ENCODE measurements around the gene HNF1A. TPM values are rescaled to one million over a fixed set of nuclear protein-coding genes. Genes with fewer than 3 reads are reported as not detected.
"Not testable (repeated sequence)": the region's sequence is repeated elsewhere in the genome, so short reads cannot be mapped to it uniquely, and the experiment has no call there.

The HNF1A gene
- total RNA-seq, 2 donors from 2014 or later = not detected

GRCh38 chr12:121036810-121037326 is 58.5 kb downstream of the HNF1A start:
- Mint-ChIP-seq H3K9me3 (no peaks in the 10 kb centered on the region), H3K27ac (peak overlapping the region; percentile 69 to 91), H3K4me1 (ENCODE audit: low read depth in 2 of 2) (peaks cover 54 to 59% of the 10 kb centered on the region in 2 donors), H3K4me3 (peak overlapping the region; percentile 76), H3K27me3 (no peaks in the 10 kb centered on the region), H3K36me3 (no peaks in the 10 kb centered on the region)
- ATAC-seq (peak; percentile 74 to 86), DNase-seq (ENCODE audit: low spot score) (peak; percentile 71)

GRCh38 chr12:121038861-121039668 is 60.7 kb downstream of the HNF1A start, which contains the start of gene OASL:
OASL (minus strand) TSS chr12:121039246; CDS start chr12:121038971, 275 bp downstream.
- Mint-ChIP-seq H3K4me3 (peak within 1 kb of the TSS; percentile 85), H3K27ac (peak within 1 kb of the TSS; percentile 81 to 86), H3K27me3 (peaks cover 0 to 13% of the 10 kb centered on the region in 2 donors), H3K4me1 (ENCODE audit: low read depth in 2 of 2) (peaks cover 42 to 43% of the 10 kb centered on the region in 2 donors), H3K36me3 (no peaks in the 10 kb centered on the region), H3K9me3 (no peaks in the 10 kb centered on the region)
- ATAC-seq (peak; percentile 55 to 71), DNase-seq (ENCODE audit: low spot score) (no peak)

- H3K4me1 Mint-ChIP-seq (ENCODE audit: low read depth in 2 of 2) = peaks cover 19 to 26% of the 10 kb centered on the region in 2 donors
- ATAC-seq = no peak
- no peak for DNase-seq (ENCODE audit: low spot score)
- H3K9me3 Mint-ChIP-seq = no peaks in the 10 kb centered on the region
- H3K36me3 Mint-ChIP-seq = no peaks in the 10 kb centered on the region
- H3K4me3 Mint-ChIP-seq = no peak overlapping the region
- H3K27ac Mint-ChIP-seq = peak overlapping the region in 1 of 2 donors; percentile 2
- H3K27me3 Mint-ChIP-seq = peaks cover 0 to 22% of the 10 kb centered on the region in 2 donors
Measured at GRCh38 chr12:121043067-121043466, 64.7 kb downstream of the HNF1A start.

GRCh38 chr12:121047400-121047799 is 69.1 kb downstream of the HNF1A start:
- not testable (repeated sequence) for H3K4me3 Mint-ChIP-seq; H3K27ac Mint-ChIP-seq; ATAC-seq; H3K36me3 Mint-ChIP-seq; H3K9me3 Mint-ChIP-seq; DNase-seq (ENCODE audit: low spot score)
- Mint-ChIP-seq H3K27me3 (peaks cover 0 to 24% of the 10 kb centered on the region in 2 donors), H3K4me1 (ENCODE audit: low read depth in 2 of 2) (peaks cover 4 to 12% of the 10 kb centered on the region in 2 donors)

- Mint-ChIP-seq H3K27me3 (peaks cover 0 to 18% of the 10 kb centered on the region in 2 donors), H3K4me1 (ENCODE audit: low read depth in 2 of 2) (peaks cover 4 to 12% of the 10 kb centered on the region in 2 donors), H3K4me3 (peak overlapping the region; percentile 8), H3K36me3 (no peaks in the 10 kb centered on the region), H3K27ac (peak overlapping the region in 1 of 2 donors; percentile 28), H3K9me3 (no peaks in the 10 kb centered on the region)
- ATAC-seq = no peak
- no peak for DNase-seq (ENCODE audit: low spot score)
Measured at GRCh38 chr12:121048442-121048841, 70.1 kb downstream of the HNF1A start.

- H3K4me3 Mint-ChIP-seq = no peak overlapping the region
- no peak for DNase-seq (ENCODE audit: low spot score)
- no peaks in the 10 kb centered on the region for H3K36me3 Mint-ChIP-seq
- ATAC-seq = no peak
- peaks cover 0 to 6% of the 10 kb centered on the region in 2 donors for H3K27me3 Mint-ChIP-seq
- H3K4me1 Mint-ChIP-seq (ENCODE audit: low read depth in 2 of 2) = peaks cover 0 to 5% of the 10 kb centered on the region in 2 donors
- no peak overlapping the region for H3K27ac Mint-ChIP-seq
- H3K9me3 Mint-ChIP-seq = no peaks in the 10 kb centered on the region
Measured at GRCh38 chr12:121050725-121051124, 72.4 kb downstream of the HNF1A start.

Other genes starting within 250 kb of the HNF1A start
- 10 to 100 TPM; 21.6 to 31.6 TPM for gene SPPL3, start 74.2 kb upstream of the HNF1A start, total RNA-seq
- 10 to 100 TPM; 26.6 to 34.8 TPM for gene C12orf43, start 37.9 kb downstream of the HNF1A start, total RNA-seq
- 10 to 100 TPM; 10.1 to 10.8 TPM for gene OASL, start 60.7 kb downstream of the HNF1A start, total RNA-seq
- 10 to 100 TPM; 20.2 to 46.6 TPM for gene P2RX7, start 154.3 kb downstream of the HNF1A start, total RNA-seq
- 10 to 100 TPM; 39.8 to 46.6 TPM for gene P2RX4, start 231.6 kb downstream of the HNF1A start, total RNA-seq

All from natural killer cell treated with Interleukin-12 subunit alpha and Interleukin-12 subunit beta and Interleukin-15 and Interleukin-18, amount 100 ng/mL, for 72 hours (primary cell).